ENCODE results near the gene NVL.

- TF ChIP-seq EZH2 (IDR thresholded peaks at IDR 0.05; ENCODE audit: insufficient read depth, low read length) (no peak), CTCF (IDR thresholded peaks at IDR 0.05; ENCODE audit: insufficient read depth, low read depth, low read length) (no peak)
Measured at GRCh38 chr1:224308064-224308463, 21.9 kb downstream of the NVL start.

All from astrocyte (in vitro differentiated cells and primary cell).